Testis (tissue), 2 donors: ENCODE measurements around the gene ADIRF.

Source experiments
- POLR2A ChIP-seq: fragments of 450-650 bp; IDR thresholded peaks from one replicate; pipeline ENCODE4 v1.6.1; 2017; ENCODE audit warnings: antibody characterized with exemption, mild to moderate bottlenecking, moderate library complexity
- TF ChIP-seq, protein P1 (sequence below), 3 experiments: fragments of 450-650 bp in 2 of 3; fragments of 200-600 bp in 1 of 3; sonication (generic) in 1 of 3; IDR thresholded peaks; one replicate each; pipeline ENCODE4 v1.5.1; 2016 to 2019; ENCODE audit warnings: antibody characterized with exemption in 3 of 3, mild to moderate bottlenecking in 2 of 3, moderate library complexity in 1 of 3

- TF ChIP-seq, protein P1, sequence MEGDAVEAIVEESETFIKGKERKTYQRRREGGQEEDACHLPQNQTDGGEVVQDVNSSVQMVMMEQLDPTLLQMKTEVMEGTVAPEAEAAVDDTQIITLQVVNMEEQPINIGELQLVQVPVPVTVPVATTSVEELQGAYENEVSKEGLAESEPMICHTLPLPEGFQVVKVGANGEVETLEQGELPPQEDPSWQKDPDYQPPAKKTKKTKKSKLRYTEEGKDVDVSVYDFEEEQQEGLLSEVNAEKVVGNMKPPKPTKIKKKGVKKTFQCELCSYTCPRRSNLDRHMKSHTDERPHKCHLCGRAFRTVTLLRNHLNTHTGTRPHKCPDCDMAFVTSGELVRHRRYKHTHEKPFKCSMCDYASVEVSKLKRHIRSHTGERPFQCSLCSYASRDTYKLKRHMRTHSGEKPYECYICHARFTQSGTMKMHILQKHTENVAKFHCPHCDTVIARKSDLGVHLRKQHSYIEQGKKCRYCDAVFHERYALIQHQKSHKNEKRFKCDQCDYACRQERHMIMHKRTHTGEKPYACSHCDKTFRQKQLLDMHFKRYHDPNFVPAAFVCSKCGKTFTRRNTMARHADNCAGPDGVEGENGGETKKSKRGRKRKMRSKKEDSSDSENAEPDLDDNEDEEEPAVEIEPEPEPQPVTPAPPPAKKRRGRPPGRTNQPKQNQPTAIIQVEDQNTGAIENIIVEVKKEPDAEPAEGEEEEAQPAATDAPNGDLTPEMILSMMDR (IDR thresholded peaks at IDR 0.05), result peak in 1 of 3 experiments; percentile 25
- TF ChIP-seq POLR2A, result peak; percentile 75
Observed at GRCh38 chr10:86970982-86971231, 2.6 kb downstream of the ADIRF start.
